PC-3 (cell line): Measurements from ENCODE around the gene SYDE2. TPM values are rescaled to one million over a fixed set of nuclear protein-coding genes. Genes with fewer than 3 reads are reported as not detected.

Source experiments
- microRNA-seq: library from miRNA; unstranded; fragments of <30 nt; microRNA quantifications from one replicate; pipeline ENCODE4 v1.1.0, GENCODE V29; 2020; ENCODE audit not compliant: unreplicated experiment
- total RNA-seq: library from RNA; depleted of rRNA; stranded (reverse); fragments of >200 nt; gene quantifications from 2 replicates; pipeline ENCODE4 v1.2.3, GENCODE V29; 2014; rRNA removed

The SYDE2 gene
- total RNA-seq, 1 experiment from 2014 or later, result 4.4 TPM

Small RNA genes lying within 50 kb of the gene (microRNA-seq; reads per million reads assigned to microRNA genes)
- not detected for gene MIR4423

Other genes with a start within 250 kb of the SYDE2 start
- 11.7 and 24.6 TPM in 2 replicates for gene MCOLN2, start 203.9 kb downstream of the SYDE2 start, total RNA-seq
- gene MCOLN3, start 152.5 kb downstream of the SYDE2 start, total RNA-seq, result 1.2 and 2.4 TPM in 2 replicates
- 59.9 and 61.0 TPM in 2 replicates for gene C1orf52, start 58.6 kb upstream of the SYDE2 start, total RNA-seq
- 28.1 and 29.9 TPM in 2 replicates for gene BCL10, start 75.6 kb upstream of the SYDE2 start, total RNA-seq